GM21526 (cell line): Measurements from ENCODE around the gene TTL.
"Not testable (repeated sequence)": the region's sequence is repeated elsewhere in the genome, so short reads cannot be mapped to it uniquely, and the experiment has no call there.

Source experiments
- ATAC-seq: cut with Tn5 transposase; IDR thresholded peaks from one replicate; pipeline ENCODE4 v1.9.1; 2021; ENCODE audit warnings: moderate library complexity; ENCODE audit not compliant: unreplicated experiment, low FRiP score

TTL gene

DNA sequence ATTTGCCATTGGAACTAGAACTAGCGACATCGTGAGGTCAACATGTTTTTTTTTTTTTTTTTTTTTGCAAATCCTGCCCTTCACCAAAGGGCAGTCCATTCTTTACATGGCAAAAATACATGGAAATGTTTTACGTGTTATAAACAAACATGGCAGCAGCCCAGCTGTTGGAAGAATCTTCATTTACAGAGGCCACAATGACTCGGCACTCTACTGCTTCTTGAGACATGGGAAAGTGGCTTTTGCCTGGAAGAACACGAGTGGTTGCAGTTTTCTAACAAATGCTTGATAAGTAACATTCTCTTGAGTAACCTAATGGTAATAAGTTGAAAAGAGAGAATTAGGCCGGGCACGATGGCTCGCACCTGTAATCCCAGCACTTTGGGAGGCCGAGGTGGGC lies 37.5 kb downstream of the TTL start:
- no peak for ATAC-seq

DNA sequence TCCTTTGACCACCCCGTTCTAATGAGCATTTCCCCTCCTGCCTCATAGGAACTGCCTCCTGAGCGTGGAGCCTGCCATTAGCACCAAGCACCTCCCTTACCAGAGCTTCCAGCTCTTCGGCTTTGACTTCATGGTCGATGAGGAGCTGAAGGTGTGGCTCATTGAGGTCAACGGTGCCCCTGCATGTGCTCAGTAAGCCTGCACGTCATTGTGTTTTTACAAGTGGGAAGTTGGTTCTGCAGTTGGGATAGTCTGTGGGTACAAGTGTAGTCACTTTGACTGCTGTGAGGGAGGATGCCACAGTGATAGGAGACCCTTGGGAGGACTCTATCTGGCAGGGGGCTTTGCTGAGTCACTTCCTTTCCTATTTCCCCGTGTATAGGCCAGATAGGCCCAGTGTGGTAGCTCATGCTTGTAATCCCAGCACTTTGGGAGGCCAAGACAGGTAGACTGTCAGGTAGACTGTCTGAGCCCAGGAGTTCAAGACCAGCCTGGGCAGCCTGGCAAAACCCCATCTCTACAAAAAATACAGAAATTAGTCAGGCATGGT lies 38.4 kb downstream of the TTL start:
- no peak for ATAC-seq

DNA sequence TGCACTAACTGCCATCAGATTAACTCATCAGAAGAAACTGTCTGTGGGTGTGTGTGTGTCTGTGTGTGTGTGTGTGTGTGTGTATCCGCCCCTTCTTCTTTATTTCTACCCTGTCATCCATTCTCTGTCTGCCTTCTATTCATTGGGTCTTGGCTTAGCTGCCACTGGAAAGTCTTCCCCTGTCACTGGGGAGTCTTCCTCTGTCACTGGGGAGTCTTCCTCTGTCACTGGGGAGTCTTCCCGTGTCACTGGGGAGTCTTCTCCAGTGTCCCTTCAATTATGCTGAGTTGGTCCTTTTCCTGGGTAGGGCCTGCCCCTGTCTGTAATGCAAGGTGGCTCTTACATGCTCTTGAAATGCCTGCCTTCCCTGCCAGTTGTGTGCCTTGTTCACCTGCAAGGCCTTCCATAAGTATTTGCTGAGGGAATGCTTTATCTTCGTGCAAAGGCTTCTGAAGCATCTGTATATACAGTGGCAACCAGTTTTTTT lies 41.4 kb downstream of the TTL start:
- ATAC-seq = no peak

DNA sequence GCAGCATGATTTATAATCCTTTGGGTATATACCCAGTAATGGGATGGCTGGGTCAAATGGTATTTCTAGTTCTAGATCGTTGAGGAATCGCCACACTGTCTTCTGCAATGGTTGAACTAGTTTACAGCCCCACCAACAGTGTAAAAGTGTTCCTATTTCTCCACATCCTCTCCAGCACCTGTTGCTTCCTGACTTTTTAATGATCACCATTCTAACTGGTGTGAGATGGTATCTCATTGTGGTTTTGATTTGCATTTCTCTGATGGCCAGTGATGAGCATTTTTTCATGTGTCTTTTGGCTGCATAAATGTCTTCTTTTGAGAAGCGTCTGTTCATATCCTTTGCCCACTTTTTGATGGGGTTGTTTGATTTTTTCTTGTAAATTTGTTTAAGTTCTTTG lies 42.3 kb downstream of the TTL start:
- ATAC-seq = not testable (repeated sequence)

DNA sequence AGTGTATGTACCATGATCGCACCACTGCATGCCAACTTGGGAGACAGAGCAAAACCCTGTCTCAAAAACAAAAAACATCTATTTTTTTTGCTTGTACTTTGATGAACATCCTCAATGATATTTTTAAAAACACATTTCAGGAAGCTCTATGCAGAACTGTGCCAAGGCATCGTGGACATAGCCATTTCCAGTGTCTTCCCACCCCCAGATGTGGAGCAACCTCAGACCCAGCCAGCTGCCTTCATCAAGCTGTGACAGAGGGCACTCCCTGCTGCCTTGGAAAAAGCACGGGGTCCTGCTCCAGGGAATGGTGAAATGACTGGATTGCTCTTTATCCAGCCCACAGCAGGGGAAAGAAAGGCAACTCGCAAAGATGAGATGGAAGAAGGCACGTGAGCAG lies 46.6 kb downstream of the TTL start:
- ATAC-seq = no peak

DNA sequence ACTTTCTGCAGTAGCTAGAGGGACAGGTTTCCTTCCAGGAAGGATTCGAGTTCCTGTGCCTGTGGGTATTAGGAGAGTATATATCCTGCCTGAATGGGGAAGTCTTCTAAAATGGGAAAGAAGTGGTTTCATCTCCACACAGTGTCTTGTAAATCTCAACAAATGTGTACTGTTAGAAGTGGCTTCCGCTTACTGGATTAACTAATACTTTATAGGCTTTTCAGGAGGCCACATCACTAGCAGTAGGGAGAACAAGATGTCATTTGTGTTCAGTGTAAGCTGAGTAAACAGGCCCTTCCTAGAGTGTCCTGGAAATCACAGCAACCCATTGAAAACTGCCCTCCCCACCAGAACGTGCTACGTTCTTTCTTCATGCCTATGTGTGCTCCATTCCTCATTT lies 47.8 kb downstream of the TTL start:
- ATAC-seq = no peak

DNA sequence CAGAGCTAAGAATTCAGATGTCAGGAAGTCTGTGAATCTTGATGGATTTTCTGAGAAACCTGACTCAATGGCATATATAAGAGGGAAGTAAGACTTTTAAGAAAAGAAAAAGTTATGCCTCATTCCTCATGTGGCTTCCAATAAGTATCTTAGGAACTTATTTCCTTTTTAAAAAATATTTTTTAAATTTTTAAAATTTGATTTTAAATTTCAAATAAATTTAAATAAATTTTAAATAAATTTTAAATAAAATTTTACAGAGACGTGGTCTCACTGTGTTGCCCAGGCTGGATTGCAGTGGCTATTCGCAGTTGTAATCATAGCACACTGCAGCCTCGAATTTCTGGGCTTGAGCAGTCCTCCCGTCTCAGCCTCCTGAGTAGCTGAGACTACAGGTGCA lies 48.8 kb downstream of the TTL start:
- no peak for ATAC-seq

DNA sequence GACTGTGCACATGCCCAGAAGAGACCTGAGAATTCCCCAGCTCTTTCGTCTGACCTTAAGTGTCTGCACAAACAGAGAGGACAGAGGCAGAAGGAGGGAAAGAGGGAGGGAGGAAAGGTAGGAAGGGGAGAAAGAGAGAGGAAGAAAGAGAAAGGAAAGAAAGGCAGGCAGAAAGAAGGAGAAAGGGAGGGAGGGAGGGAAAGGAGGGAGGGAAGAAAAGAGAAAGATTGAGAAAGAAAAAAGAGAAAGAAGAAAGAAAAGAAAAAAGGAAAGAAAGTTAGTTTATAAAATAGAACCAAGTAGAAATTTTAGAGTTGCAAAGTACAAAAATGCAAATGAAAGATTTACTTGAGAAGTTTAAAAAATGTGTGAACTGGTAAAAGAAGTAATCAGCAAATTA lies 52.9 kb downstream of the TTL start:
- no peak for ATAC-seq

DNA sequence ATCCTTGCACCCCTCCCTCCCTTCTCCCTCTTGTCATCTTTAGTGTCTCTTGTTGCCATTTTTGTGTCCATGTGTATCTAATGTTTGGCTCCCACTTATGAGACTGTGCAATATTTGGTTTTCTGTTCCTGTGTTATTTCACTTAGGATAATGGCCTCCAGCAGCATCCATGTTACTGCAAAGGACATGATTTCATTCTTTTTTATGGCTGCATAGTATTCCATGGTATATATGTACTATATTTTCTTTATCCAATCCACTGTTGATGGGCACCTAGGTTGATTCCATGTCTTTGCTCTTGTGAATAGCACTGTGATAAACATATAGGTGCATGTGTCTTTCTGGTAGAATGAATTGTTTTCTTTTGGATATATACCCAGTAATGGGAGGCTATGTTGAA lies 54.7 kb downstream of the TTL start:
- not testable (repeated sequence) for ATAC-seq

DNA sequence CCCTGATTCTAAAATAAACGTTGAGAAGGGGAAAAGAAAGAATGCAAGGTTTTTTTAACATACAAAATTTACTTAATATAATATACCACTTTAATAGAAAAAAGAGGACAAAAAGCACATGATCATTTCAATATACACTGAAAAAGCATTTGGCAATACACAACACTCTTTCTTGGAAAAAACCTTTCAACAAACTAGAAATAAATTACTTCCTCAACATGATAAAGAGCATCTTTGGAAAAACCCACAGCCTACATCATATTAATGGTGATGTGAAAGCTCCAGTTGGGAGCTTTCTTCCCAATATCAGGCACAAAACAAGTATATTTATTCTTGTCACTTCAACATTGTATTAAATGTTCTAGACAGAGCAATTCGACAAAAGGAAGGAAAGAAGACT lies 57.4 kb downstream of the TTL start:
- no peak for ATAC-seq

DNA sequence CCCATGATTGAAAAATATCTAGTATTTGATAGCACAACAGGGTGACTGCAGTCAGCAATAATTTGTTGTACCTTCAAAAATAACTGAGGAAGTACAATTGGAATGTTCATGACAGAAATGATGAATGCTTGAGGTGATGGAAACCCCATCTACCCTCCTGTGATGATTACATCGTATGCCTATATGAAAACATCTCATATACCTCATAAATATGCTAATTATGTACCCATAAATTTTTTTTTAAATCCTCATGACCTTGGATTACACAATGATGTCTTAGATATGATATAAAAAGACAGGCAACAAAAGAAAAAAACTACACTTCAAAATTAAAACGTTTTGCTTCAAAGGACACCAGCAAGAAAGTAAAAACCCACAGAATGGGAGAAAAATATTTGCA lies 59.0 kb downstream of the TTL start:
- ATAC-seq = no peak

DNA sequence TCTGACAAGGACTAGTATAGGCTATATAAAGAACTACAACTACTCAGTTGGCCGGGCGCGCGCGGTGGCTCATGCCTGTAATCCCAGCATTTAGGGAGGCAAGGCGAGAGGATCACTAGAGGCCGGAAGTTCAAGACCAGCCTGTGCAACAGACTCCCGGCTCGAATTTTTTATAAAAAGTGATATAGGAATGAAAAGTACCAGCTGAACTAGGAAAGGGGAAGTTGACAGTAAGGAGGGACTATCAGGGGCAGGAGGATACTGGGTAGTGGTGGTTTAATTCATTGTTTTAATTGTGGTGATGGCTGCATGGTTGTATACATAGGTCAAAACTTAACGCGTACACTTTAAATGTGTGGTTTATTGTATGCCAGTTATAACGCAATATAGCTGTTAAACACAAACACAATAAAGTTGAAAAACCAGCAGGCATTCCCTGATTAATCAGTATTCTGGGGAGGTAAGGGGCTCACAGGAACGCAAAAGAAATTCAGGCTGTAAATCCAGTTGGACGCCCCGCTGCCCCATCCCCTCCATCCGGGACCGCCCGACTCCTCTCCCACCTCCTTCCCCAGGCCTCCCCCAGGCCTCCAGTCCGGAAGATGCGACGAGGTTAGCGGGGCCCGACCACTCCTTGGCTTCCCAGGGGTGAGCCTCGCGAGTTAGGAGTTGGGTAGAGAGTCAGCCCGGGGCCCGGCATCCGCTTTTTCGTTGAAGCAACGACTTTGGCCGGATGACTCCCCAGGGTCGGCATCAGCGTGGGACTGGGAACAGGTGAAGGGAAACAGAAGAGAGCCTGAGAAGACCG lies 59.6 kb downstream of the TTL start:
- ATAC-seq = peak; percentile 64

DNA sequence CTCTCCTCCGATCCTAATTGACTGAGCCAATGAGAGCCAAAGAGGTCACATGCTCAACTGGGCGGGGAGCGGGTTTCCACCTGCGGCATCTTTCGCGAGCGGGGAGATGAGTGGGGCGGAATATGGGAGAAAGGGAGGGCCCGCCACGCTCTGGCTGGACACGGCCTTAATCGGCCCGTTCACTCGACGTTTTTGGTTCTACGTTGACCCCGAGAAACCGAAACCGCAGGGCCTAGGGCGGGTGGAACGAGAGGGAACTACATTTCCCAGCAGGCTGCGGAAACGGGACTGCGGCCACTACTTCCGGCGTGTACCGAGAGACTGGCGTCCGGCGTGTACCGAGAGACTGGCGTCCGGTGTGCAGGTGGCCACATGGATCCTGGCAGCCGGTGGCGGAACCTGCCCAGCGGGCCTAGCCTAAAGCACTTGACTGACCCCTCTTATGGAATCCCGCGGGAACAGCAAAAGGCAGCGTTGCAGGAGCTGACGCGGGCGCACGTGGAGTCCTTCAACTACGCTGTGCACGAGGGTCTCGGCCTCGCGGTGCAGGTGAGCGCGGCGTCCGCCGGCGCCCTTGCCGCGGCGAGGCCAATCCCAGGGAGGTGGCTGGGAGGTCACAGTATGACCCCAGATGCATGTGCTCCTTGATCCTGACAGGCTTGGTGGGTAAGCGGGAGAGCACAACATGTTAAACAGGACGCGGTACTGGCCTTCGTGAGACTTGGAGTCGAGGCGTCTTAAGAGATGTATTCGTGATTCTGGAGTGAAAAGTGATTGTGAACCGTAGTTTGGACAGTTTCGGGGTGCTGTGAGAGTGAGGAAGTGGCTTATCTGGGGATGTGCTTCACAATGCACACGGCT lies 60.4 kb downstream of the TTL start, which contains the start of gene POLR1B:
Gene POLR1B, plus strand, starts transcription at position 343 of the 861 bp plus-strand sequence. Its CDS starts 30 bp downstream, at position 373.
- ATAC-seq = peak; percentile 80

DNA sequence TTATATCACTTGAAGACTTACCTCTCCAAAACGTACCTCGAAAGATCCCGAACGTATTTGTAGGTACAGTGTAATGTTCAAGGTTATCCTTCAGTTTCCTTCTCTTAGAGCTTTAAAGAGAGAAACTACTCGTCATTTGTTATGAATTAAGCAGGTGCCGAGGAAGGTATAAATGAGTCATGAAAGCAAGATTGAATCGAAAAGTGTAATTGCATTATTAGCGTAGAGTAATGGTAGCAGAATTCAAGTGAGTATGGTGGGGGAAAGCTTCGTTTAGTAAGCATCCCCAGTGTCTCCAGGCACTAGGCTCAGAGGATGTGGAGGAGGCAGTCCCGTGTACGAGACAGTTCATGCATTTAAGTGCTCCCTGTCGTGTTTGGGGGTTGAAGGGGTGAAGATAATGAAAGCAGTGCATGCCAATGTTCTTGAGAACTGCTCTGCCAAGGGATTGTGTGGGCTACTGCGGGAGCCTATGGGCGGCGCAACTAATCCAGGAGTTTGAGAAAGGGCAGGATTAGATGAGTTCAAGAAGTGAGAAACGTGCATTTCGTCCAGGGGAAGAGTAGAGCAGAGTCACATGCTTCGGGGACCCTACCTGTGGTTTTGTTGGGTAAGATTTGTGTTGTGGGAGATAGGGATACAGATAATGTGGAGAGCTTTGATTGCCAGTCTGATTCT lies 61.2 kb downstream of the TTL start:
- no peak for ATAC-seq

DNA sequence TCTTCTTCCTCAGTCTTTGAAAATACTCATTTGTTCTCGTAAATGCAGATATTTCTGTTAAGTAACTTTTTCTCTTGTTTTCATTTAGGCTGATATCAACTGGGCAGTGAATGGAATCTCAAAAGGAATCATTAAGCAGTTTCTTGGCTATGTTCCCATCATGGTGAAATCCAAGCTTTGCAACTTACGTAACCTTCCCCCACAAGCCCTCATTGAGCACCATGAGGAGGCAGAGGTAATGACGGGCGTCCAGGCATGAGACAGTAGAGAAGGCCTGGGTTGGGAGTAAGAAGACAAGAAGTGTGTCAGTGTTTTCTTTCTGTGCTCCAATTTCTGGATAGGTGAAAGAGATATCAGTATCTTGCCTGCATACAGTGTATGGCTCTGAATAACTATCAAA lies 65.4 kb downstream of the TTL start:
- no peak for ATAC-seq

DNA sequence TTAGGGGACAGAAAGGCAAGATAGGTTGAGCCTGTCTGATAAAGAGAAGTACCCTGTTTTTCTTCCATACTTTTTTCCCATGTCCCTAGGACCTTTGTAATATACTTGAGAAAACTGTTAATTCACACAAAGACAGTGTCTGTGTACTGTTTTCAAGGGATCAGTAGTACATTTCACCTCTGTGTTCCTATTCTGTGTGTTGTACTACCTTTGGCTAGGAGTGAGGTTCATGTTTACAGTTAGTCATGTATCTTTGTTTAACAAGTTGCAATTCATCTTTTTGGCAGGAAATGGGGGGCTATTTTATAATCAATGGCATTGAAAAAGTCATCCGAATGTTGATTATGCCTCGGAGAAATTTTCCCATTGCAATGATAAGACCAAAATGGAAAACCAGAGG lies 67.0 kb downstream of the TTL start:
- ATAC-seq = no peak

DNA sequence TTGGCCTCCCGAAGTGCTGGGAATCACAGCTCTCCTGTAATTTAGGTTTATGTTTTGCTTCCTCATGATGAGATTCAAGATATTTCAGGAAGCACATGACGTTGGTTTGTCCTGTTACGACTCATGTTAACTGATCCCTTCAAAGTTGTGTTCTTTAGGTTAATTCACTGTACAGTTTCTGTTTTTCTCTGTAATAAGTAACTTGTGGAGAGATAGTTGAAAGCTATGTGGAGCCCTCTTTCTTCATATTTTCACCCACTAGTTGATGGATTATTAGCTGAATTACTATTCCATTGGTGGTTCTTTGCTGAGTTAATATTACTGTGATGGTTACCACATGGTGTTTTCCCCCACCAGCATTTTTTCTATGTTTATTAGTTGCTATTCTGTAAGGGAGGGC lies 84.1 kb downstream of the TTL start:
- no peak for ATAC-seq

DNA sequence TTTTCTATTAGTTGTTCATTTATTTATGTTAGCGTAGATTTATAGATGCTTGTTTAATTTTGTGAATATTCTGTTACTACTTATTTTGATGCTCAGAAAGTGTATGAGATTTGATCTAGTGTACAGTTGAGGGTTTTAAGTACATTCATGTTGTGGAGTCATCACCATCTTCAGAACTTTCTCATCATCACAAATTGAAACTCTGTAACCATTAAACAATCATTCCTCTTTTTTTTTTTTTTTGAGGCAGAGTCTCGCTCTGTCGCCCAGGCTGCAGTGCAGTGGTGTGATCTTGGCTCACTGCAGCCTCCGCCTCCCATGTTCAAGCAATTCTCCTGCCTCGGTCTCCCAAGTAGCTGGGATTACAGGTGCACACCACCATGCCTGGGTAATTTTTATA lies 84.6 kb downstream of the TTL start:
- ATAC-seq = not testable (repeated sequence)

DNA sequence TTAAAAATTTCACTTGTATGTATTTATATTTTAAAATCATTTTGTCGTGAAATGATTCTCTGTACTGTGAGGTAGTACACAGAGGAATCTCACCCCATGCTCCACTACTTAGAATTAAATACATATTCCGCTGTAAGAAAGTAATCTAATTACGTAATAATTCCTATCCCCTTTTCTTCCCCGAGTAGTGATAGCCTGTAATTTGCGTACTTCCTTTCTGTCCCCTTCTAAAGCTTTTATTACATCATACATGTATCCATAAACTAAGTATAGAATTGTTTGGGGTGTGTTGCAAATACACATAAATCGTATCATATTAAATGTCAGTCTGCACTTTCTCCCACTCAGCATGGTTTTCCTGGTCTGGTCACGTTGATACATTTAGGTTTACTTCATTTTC lies 90.0 kb downstream of the TTL start:
- no peak for ATAC-seq

DNA sequence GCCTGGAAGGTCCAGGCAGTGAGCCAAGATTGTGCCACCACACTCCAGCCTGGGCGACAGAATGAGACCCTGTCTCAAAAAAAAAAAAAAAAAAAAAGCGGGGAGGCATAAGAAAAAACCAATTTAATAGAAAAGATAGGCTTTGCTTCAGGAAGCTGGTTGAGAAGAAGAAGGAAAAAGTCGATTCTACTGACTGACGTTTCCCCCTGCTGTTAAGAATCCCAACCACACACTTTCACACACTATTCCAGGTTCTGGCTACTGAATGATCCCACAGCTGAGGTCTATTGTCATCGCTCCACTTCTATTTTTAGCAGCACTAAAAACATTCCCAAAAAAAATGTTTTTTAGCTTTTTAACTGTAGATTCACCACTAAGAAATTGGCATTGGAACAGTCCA lies 95.8 kb downstream of the TTL start:
- no peak for ATAC-seq

DNA sequence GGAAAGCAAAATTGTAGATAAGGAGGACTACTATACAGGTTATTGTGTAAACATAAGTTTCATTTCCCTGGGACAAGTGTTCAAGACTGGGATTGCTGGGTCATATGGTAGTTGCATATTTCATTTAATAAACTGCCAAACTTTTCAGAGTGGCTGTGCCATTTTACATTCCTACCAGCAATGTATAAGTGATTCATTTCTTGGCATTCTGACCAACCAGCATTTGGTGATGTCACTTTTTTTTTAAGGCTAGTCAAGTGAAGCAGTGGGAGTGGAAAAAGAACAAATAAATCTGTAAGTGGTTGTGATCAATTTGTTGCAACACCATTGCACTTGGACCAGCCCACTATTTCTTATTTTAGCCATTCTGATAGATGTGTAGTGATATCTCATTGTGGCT lies 97.3 kb downstream of the TTL start:
- no peak for ATAC-seq
